Mammary epithelial cell (primary cell): ENCODE results near the gene CD22.

Experiments
- CTCF ChIP-seq, 2 donors: IDR thresholded peaks in 1 of 2; conservative IDR thresholded peaks in 1 of 2; 2 replicates each; pipeline ENCODE4 v1.5.1; 2011 to 2012; ENCODE audit warnings: inconsistent platforms in 2 of 2, low read length in 2 of 2, mild to moderate bottlenecking in 2 of 2, control low read depth in 1 of 2, low read depth in 1 of 2; ENCODE audit not compliant: insufficient read depth in 1 of 2; ENCODE audit errors: extremely low read depth in 1 of 2
- EZH2 ChIP-seq: IDR thresholded peaks from 2 replicates; pipeline ENCODE4 v1.6.1; 2012; ENCODE audit warnings: low read length, inconsistent platforms, borderline replicate concordance

- no peak for TF ChIP-seq CTCF (conservative IDR thresholded peaks at IDR 0.05 in 1 of 2, IDR thresholded peaks at IDR 0.05 in 1 of 2; ENCODE audit: extremely low read depth in 1 of 2, insufficient read depth in 1 of 2, low read depth in 1 of 2, low read length in 2 of 2)
- TF ChIP-seq EZH2, result no peak
Measured at GRCh38 chr19:35354898-35355297, 25.9 kb downstream of the CD22 start.
